Measurements from ENCODE around the gene B3GNT5. TPM values are rescaled to one million over a fixed set of nuclear protein-coding genes. Genes with fewer than 3 reads are reported as not detected.

B3GNT5 gene
- total RNA-seq, 4 donors from 2014 or later: 3.6 to 23.1 (median 9.3) TPM

GRCh38 chr3:183214277-183214612 lies 38.8 kb upstream of the B3GNT5 start:
- intact Hi-C loops (cut with DNase I; ENCODE audit: low total_unique reads): no loop called here
- Histone ChIP-seq H3K27me3 (no peaks in the 10 kb centered on the region), H3K4me3 (no peak overlapping the region), H3K9me3 (no peaks in the 10 kb centered on the region), H3K27ac (peak overlapping the region in 1 of 2 donors; percentile 51), H3K36me3 (no peaks in the 10 kb centered on the region), H3K4me1 (no peaks in the 10 kb centered on the region)
- no peak for DNase-seq
- TF ChIP-seq CTCF (IDR thresholded peaks at IDR 0.05): no peak
- TF ChIP-seq POLR2A (IDR thresholded peaks at IDR 0.05): no peak

- no peaks in the 10 kb centered on the region for H3K36me3 ChIP-seq
- TF ChIP-seq CTCF (IDR thresholded peaks at IDR 0.05): no peak
- H3K4me1 ChIP-seq: no peaks in the 10 kb centered on the region
- H3K27ac ChIP-seq: peak overlapping the region in 1 of 2 donors; percentile 51
- no peak for DNase-seq
- intact Hi-C loops (cut with DNase I; ENCODE audit: low total_unique reads): no loop called here
- H3K27me3 ChIP-seq: no peaks in the 10 kb centered on the region
- H3K9me3 ChIP-seq: no peaks in the 10 kb centered on the region
- H3K4me3 ChIP-seq: no peak overlapping the region
Measured at GRCh38 chr3:183215591-183216202, 37.4 kb upstream of the B3GNT5 start.

GRCh38 chr3:183217548-183218332 lies 35.3 kb upstream of the B3GNT5 start:
- Histone ChIP-seq H3K27ac (no peak overlapping the region), H3K36me3 (no peaks in the 10 kb centered on the region), H3K4me3 (no peak overlapping the region), H3K27me3 (no peaks in the 10 kb centered on the region), H3K4me1 (no peaks in the 10 kb centered on the region), H3K9me3 (no peaks in the 10 kb centered on the region)
- no peak for TF ChIP-seq CTCF (IDR thresholded peaks at IDR 0.05)
- no peak for TF ChIP-seq POLR2A (IDR thresholded peaks at IDR 0.05)
- intact Hi-C loops (cut with DNase I; ENCODE audit: low total_unique reads): no loop called here
- DNase-seq: no peak

- Histone ChIP-seq H3K4me3 (no peak overlapping the region), H3K9me3 (no peaks in the 10 kb centered on the region), H3K27ac (no peak overlapping the region), H3K36me3 (no peaks in the 10 kb centered on the region), H3K27me3 (no peaks in the 10 kb centered on the region), H3K4me1 (no peaks in the 10 kb centered on the region)
- TF ChIP-seq POLR2A (IDR thresholded peaks at IDR 0.05) (no peak), CTCF (IDR thresholded peaks at IDR 0.05) (no peak)
- no peak for DNase-seq
- intact Hi-C loops (cut with DNase I; ENCODE audit: low total_unique reads): no loop called here
Measured at GRCh38 chr3:183218826-183219225, 34.2 kb upstream of the B3GNT5 start.

GRCh38 chr3:183220828-183221227 lies 32.2 kb upstream of the B3GNT5 start:
- TF ChIP-seq POLR2A (IDR thresholded peaks at IDR 0.05) (no peak), CTCF (IDR thresholded peaks at IDR 0.05) (no peak)
- no peaks in the 10 kb centered on the region for H3K9me3 ChIP-seq
- no peaks in the 10 kb centered on the region for H3K27me3 ChIP-seq
- DNase-seq: no peak
- H3K4me3 ChIP-seq: no peak overlapping the region
- H3K4me1 ChIP-seq: no peaks in the 10 kb centered on the region
- no peaks in the 10 kb centered on the region for H3K36me3 ChIP-seq
- H3K27ac ChIP-seq: no peak overlapping the region
- intact Hi-C loops (cut with DNase I; ENCODE audit: low total_unique reads): no loop called here

All from uterus (tissue), 4 donors.